HEK293 (cell line): ENCODE measurements around the gene MEI1.
"Not testable (repeated sequence)": the region's sequence is repeated elsewhere in the genome, so short reads cannot be mapped to it uniquely, and the experiment has no call there.

Experiments used
- CTCF ChIA-PET: fragments of 350-600 bp; formaldehyde crosslinking; extraction: SDS; loops from one replicate; lab custom pipeline; 2021; ENCODE audit warnings: antibody characterized with exemption; lab: Yijun Ruan, JAX
- POLR2A ChIA-PET: fragments of 300-600 bp; formaldehyde crosslinking; extraction: SDS; loops from one replicate; lab custom pipeline; 2020; ENCODE audit warnings: antibody characterized with exemption, inconsistent platforms; lab: Yijun Ruan, JAX
- H3K27ac ChIP-seq: fragments of 200-500 bp; sonication (Bioruptor generic); 2 replicates; pipeline ENCODE4 v1.5.1; 2014; ENCODE audit warnings: low read depth, low read length, control low read depth, inconsistent platforms; ENCODE audit errors: extremely low read depth
- H3K36me3 ChIP-seq, 2 experiments: fragments of 200-500 bp in 1 of 2; sonication (Bioruptor generic) in 1 of 2; 1 replicate in 1 of 2; 2 replicates in 1 of 2; pipeline ENCODE4 v1.5.1; 2014 to 2017; ENCODE audit warnings: inconsistent platforms in 2 of 2, low read length in 2 of 2; ENCODE audit not compliant: control insufficient read depth in 2 of 2, insufficient read depth in 1 of 2
- H3K4me1 ChIP-seq: fragments of 200-500 bp; sonication (Bioruptor generic); 2 replicates; pipeline ENCODE4 v1.5.1; 2014; ENCODE audit warnings: mild to moderate bottlenecking, low read length, inconsistent platforms; ENCODE audit not compliant: control insufficient read depth, insufficient read depth
- H3K4me3 ChIP-seq: 2 replicates; pipeline ENCODE4 v1.5.1; 2011; ENCODE audit warnings: low read depth, mild to moderate bottlenecking, control low read depth, low read length, moderate library complexity
- H3K9me3 ChIP-seq: fragments of 200-500 bp; sonication (Bioruptor generic); 2 replicates; pipeline ENCODE4 v1.5.1; 2014; ENCODE audit warnings: low read depth, low read length, inconsistent platforms; ENCODE audit not compliant: control insufficient read depth, insufficient read depth
- AEBP2 ChIP-seq: fragments of 450-650 bp; formaldehyde crosslinking; IDR thresholded peaks from 2 replicates; pipeline ENCODE4 v1.5.1; 2016; ENCODE audit warnings: missing biosample characterization, missing genetic modification characterization, borderline replicate concordance
- ELK4 ChIP-seq: IDR thresholded peaks from 2 replicates; pipeline ENCODE4 v1.6.1; 2011; ENCODE audit warnings: mild to moderate bottlenecking, low read depth, low read length, borderline replicate concordance
- GLIS2 ChIP-seq: fragments of 450-650 bp; formaldehyde crosslinking; IDR thresholded peaks from 2 replicates; pipeline ENCODE4 v1.5.1; 2016; ENCODE audit warnings: missing biosample characterization, missing genetic modification characterization
- KLF10 ChIP-seq: fragments of 450-650 bp; IDR thresholded peaks from 2 replicates; pipeline ENCODE4 v1.5.1; 2018; ENCODE audit warnings: missing biosample characterization, mild to moderate bottlenecking, missing genetic modification characterization
- KLF9 ChIP-seq: fragments of 450-650 bp; formaldehyde crosslinking; IDR thresholded peaks from 2 replicates; pipeline ENCODE4 v1.5.1; 2016; ENCODE audit warnings: missing biosample characterization, missing genetic modification characterization, low read depth
- PRDM6 ChIP-seq: fragments of 450-650 bp; formaldehyde crosslinking; IDR thresholded peaks from 2 replicates; pipeline ENCODE4 v1.5.1; 2017; ENCODE audit warnings: missing biosample characterization, missing genetic modification characterization
- RBAK ChIP-seq: fragments of 450-650 bp; formaldehyde crosslinking; IDR thresholded peaks from 2 replicates; pipeline ENCODE4 v1.5.1; 2016; ENCODE audit warnings: missing biosample characterization, missing genetic modification characterization
- SP2 ChIP-seq: fragments of 450-650 bp; formaldehyde crosslinking; IDR thresholded peaks from 2 replicates; pipeline ENCODE4 v1.5.1; 2016; ENCODE audit warnings: missing biosample characterization, missing genetic modification characterization
- ZBTB49 ChIP-seq: fragments of 450-650 bp; formaldehyde crosslinking; IDR thresholded peaks from 2 replicates; pipeline ENCODE4 v1.5.1; 2016; ENCODE audit warnings: missing biosample characterization, missing genetic modification characterization, low read depth
- ZNF184 ChIP-seq: fragments of 450-650 bp; IDR thresholded peaks from 2 replicates; pipeline ENCODE4 v1.5.1; 2018; ENCODE audit warnings: missing biosample characterization, mild to moderate bottlenecking, missing genetic modification characterization
- ZNF350 ChIP-seq: fragments of 450-650 bp; formaldehyde crosslinking; IDR thresholded peaks from 2 replicates; pipeline ENCODE4 v1.5.0; 2017; ENCODE audit warnings: missing biosample characterization, mild to moderate bottlenecking, missing genetic modification characterization
- ZNF391 ChIP-seq: fragments of 450-650 bp; formaldehyde crosslinking; IDR thresholded peaks from 2 replicates; pipeline ENCODE4 v1.5.1; 2016; ENCODE audit warnings: low read depth, missing biosample characterization, missing genetic modification characterization, borderline replicate concordance
- ZNF514 ChIP-seq: fragments of 450-650 bp; formaldehyde crosslinking; IDR thresholded peaks from 2 replicates; pipeline ENCODE4 v1.5.1; 2016; ENCODE audit warnings: missing biosample characterization, missing genetic modification characterization
- ZNF544 ChIP-seq: fragments of 450-650 bp; formaldehyde crosslinking; IDR thresholded peaks from 2 replicates; pipeline ENCODE4 v1.5.0; 2017; ENCODE audit warnings: missing biosample characterization, missing genetic modification characterization
- ZNF555 ChIP-seq: fragments of 450-650 bp; formaldehyde crosslinking; conservative IDR thresholded peaks from 2 replicates; pipeline ENCODE4 v1.5.1; 2017; ENCODE audit warnings: missing biosample characterization, mild to moderate bottlenecking, missing genetic modification characterization, inconsistent platforms
- ZNF610 ChIP-seq: fragments of 450-650 bp; formaldehyde crosslinking; IDR thresholded peaks from 2 replicates; pipeline ENCODE4 v1.5.1; 2016; ENCODE audit warnings: missing biosample characterization, missing genetic modification characterization, borderline replicate concordance
- ZNF623 ChIP-seq: fragments of 450-650 bp; formaldehyde crosslinking; IDR thresholded peaks from 2 replicates; pipeline ENCODE4 v1.5.1; 2016; ENCODE audit warnings: missing biosample characterization, missing genetic modification characterization
- ZNF629 ChIP-seq: fragments of 450-650 bp; formaldehyde crosslinking; IDR thresholded peaks from 2 replicates; pipeline ENCODE4 v1.5.1; 2017; ENCODE audit warnings: missing biosample characterization, missing genetic modification characterization
- ZNF658 ChIP-seq: fragments of 450-650 bp; formaldehyde crosslinking; IDR thresholded peaks from 2 replicates; pipeline ENCODE4; 2016; ENCODE audit warnings: missing biosample characterization, missing genetic modification characterization
- ZNF707 ChIP-seq: fragments of 450-650 bp; formaldehyde crosslinking; IDR thresholded peaks from 2 replicates; pipeline ENCODE4 v1.5.1; 2016; ENCODE audit warnings: missing biosample characterization, missing genetic modification characterization
- ZNF785 ChIP-seq: fragments of 450-650 bp; formaldehyde crosslinking; IDR thresholded peaks from 2 replicates; pipeline ENCODE4 v1.5.1; 2016; ENCODE audit warnings: missing biosample characterization, missing genetic modification characterization
- ZNF843 ChIP-seq: fragments of 450-650 bp; formaldehyde crosslinking; IDR thresholded peaks from 2 replicates; pipeline ENCODE4 v1.5.1; 2016; ENCODE audit warnings: missing biosample characterization, missing genetic modification characterization

Gene MEI1

GRCh38 chr22:41731609-41732008 is 32.3 kb downstream of the MEI1 start:
- H3K9me3 ChIP-seq = no peaks in the 10 kb centered on the region
- H3K36me3 ChIP-seq = no peaks in the 10 kb centered on the region
- H3K4me3 ChIP-seq = no peak overlapping the region
- ChIA-PET CTCF (interaction anchor here (0.6 to 4.6 kb wide), 4 partner anchors 15 to 99 kb away, joined by 3 to 21 read pairs (median 8); no protein-coding TSS in a partner anchor), POLR2A (no interaction called here)
- no peaks in the 10 kb centered on the region; the same call in 1 of the 2 replicates for H3K4me1 ChIP-seq
- H3K27ac ChIP-seq = no peak overlapping the region
- TF ChIP-seq ZNF707 = no peak
- no peak for TF ChIP-seq RBAK (tag by site-specific recombination)

GRCh38 chr22:41732096-41732772 is 32.9 kb downstream of the MEI1 start:
- H3K9me3 ChIP-seq = no peaks in the 10 kb centered on the region
- POLR2A ChIA-PET = no interaction called here
- no peak for TF ChIP-seq PRDM6
- no peak for TF ChIP-seq ZNF623 (tag by site-specific recombination)
- TF ChIP-seq KLF10 (tag by site-specific recombination) = no peak
- no peak for TF ChIP-seq ZNF514 (tag by site-specific recombination)
- TF ChIP-seq KLF9 (tag by site-specific recombination) = no peak
- no peak for TF ChIP-seq ZNF610 (tag by site-specific recombination)
- no peak for TF ChIP-seq ZNF658
- no peak for TF ChIP-seq ZNF629
- no peak for TF ChIP-seq ZNF555 (tag by site-specific recombination)
- TF ChIP-seq ZBTB49 = no peak
- no peak for TF ChIP-seq ELK4
- no peak for TF ChIP-seq AEBP2 (tag by site-specific recombination)
- TF ChIP-seq ZNF785 = no peak
- TF ChIP-seq ZNF544 (tag by site-specific recombination) = no peak
- TF ChIP-seq GLIS2 (tag by site-specific recombination) = no peak
- TF ChIP-seq ZNF843 = no peak
- TF ChIP-seq ZNF391 (tag by site-specific recombination) = no peak
- no peak for TF ChIP-seq SP2
- TF ChIP-seq ZNF184 (tag by site-specific recombination) = no peak
- TF ChIP-seq ZNF350 = no peak
- TF ChIP-seq, all 188 proteins: peak for 0
- no peaks in the 10 kb centered on the region for H3K36me3 ChIP-seq
- no peak overlapping the region for H3K27ac ChIP-seq
- H3K4me1 ChIP-seq = no peaks in the 10 kb centered on the region; the same call in 1 of the 2 replicates
- CTCF ChIA-PET = interaction anchor here (0.6 to 4.6 kb wide), 4 partner anchors 14 to 99 kb away, joined by 3 to 21 read pairs (median 8); no protein-coding TSS in a partner anchor
- H3K4me3 ChIP-seq = no peak overlapping the region

GRCh38 chr22:41733241-41733640 is 33.9 kb downstream of the MEI1 start:
- POLR2A ChIA-PET, H3K36me3 ChIP-seq, H3K9me3 ChIP-seq, H3K27ac ChIP-seq, H3K4me1 ChIP-seq, H3K4me3 ChIP-seq: not testable (repeated sequence)
- CTCF ChIA-PET = interaction anchor here (1.0 to 4.6 kb wide), 3 partner anchors 13 to 36 kb away, joined by 3 to 21 read pairs (median 11); no protein-coding TSS in a partner anchor
